T-helper 2 cell (primary cell): ENCODE results near the gene DBNL.
A peak's percentile ranks its signal among the peaks of the same experiment; 100 is the strongest.

Source experiments
- DNase-seq, 5 experiments: peaks; one replicate each; pipeline versions ENCODE4 v3.0.0 to v3.0.0-alpha.2; 2012 to 2022

Gene DBNL

GRCh38 chr7:44062180-44062902, 17.8 kb downstream of the DBNL start:
- DNase-seq: no peak

- DNase-seq: no peak
These were observed 18.4 kb downstream of the DBNL start for GRCh38 chr7:44062903-44063295.

- DNase-seq: no peak
These were observed 19.0 kb downstream of the DBNL start for GRCh38 chr7:44063547-44063893.

GRCh38 chr7:44063894-44064651, 19.6 kb downstream of the DBNL start:
- DNase-seq: no peak

- DNase-seq: peak in 1 of 5 experiments; percentile 34
These were observed 20.4 kb downstream of the DBNL start for GRCh38 chr7:44064791-44065430.

GRCh38 chr7:44065431-44066110, 21.1 kb downstream of the DBNL start, which contains the start of gene PGAM2:
PGAM2 (minus strand) TSS chr7:44065567; CDS start chr7:44065529, 38 bp downstream.
- DNase-seq: peak in 1 of 5 experiments; percentile 57

- DNase-seq: no peak
These were observed 21.6 kb downstream of the DBNL start for GRCh38 chr7:44066111-44066460.

GRCh38 chr7:44066494-44067063, 22.1 kb downstream of the DBNL start:
- DNase-seq: no peak

- DNase-seq: no peak
These were observed 22.8 kb downstream of the DBNL start for GRCh38 chr7:44067064-44067951.

- no peak for DNase-seq
These were observed 23.6 kb downstream of the DBNL start for GRCh38 chr7:44068054-44068453.

- DNase-seq: no peak
These were observed 27.3 kb downstream of the DBNL start for GRCh38 chr7:44071726-44072363.

GRCh38 chr7:44072364-44073231, 28.1 kb downstream of the DBNL start:
- DNase-seq: peak in 3 of 5 experiments; percentile 25 to 44 (median 30)

- DNase-seq: peak in 2 of 5 experiments; percentile 48 to 60
These were observed 29.3 kb downstream of the DBNL start for GRCh38 chr7:44073664-44074348.

- DNase-seq: no peak
These were observed 29.8 kb downstream of the DBNL start for GRCh38 chr7:44074349-44074695.

GRCh38 chr7:44075296-44076075, 31.0 kb downstream of the DBNL start:
- no peak for DNase-seq

- no peak for DNase-seq
These were observed 31.8 kb downstream of the DBNL start for GRCh38 chr7:44076101-44076895.

GRCh38 chr7:44077061-44077460, 32.6 kb downstream of the DBNL start:
- DNase-seq: no peak

GRCh38 chr7:44077681-44078091, 33.2 kb downstream of the DBNL start:
- DNase-seq: no peak
